ENCODE data around the gene GPX7. TPM values are rescaled to one million over a fixed set of nuclear protein-coding genes. Genes with fewer than 3 reads are reported as not detected.

Gene GPX7
- total and polyA plus RNA-seq, 4 donors, result 32.4 to 85.6 (median 43.2) TPM

- Histone ChIP-seq H3K27me3 (ENCODE audit: control insufficient read depth, insufficient read depth, low read length) (peaks cover 25% of the 10 kb centered on the region), H3K9me3 (ENCODE audit: control insufficient read depth, insufficient read depth, low read length) (no peaks in the 10 kb centered on the region), H3K36me3 (ENCODE audit: control insufficient read depth, insufficient read depth, low read length) (no peaks in the 10 kb centered on the region), H3K27ac (ENCODE audit: low read depth, low read length) (no peak overlapping the region), H3K4me1 (ENCODE audit: control insufficient read depth, insufficient read depth, low read length) (peaks cover 20% of the 10 kb centered on the region), H3K4me3 (ENCODE audit: low read depth, low read length) (no peak overlapping the region)
- DNase-seq (ENCODE audit: low read depth in 4 of 6, low spot score in 6 of 6), result no peak
- WGBS (ENCODE audit: insufficient coverage), result 93% methylated on average over 2 of the region's 4 CpGs
Observed at GRCh38 chr1:52634111-52634510, 31.9 kb downstream of the GPX7 start.

- WGBS (ENCODE audit: insufficient coverage), result no CpG with 5 or more reads among the region's 4 CpGs
Observed at GRCh38 chr1:52635321-52636089, 33.3 kb downstream of the GPX7 start.

GRCh38 chr1:52636721-52637695, 34.8 kb downstream of the GPX7 start:
- Histone ChIP-seq H3K27ac (ENCODE audit: low read depth, low read length) (no peak overlapping the region), H3K36me3 (ENCODE audit: control insufficient read depth, insufficient read depth, low read length) (no peaks in the 10 kb centered on the region), H3K4me1 (ENCODE audit: control insufficient read depth, insufficient read depth, low read length) (peaks cover 13% of the 10 kb centered on the region), H3K27me3 (ENCODE audit: control insufficient read depth, insufficient read depth, low read length) (peaks cover 22% of the 10 kb centered on the region), H3K4me3 (ENCODE audit: low read depth, low read length) (no peak overlapping the region), H3K9me3 (ENCODE audit: control insufficient read depth, insufficient read depth, low read length) (no peaks in the 10 kb centered on the region)
- DNase-seq (ENCODE audit: low read depth in 4 of 6, low spot score in 6 of 6), result peak in 1 of 6 donors; percentile 21
- 53% methylated on average over 7 of the region's 11 CpGs for whole genome bisulfite sequencing (ENCODE audit: insufficient coverage)

More at GRCh38 chr1:52635321-52636089, 33.3 kb downstream of the GPX7 start:
- peaks cover 16% of the 10 kb centered on the region for H3K4me1 ChIP-seq (ENCODE audit: control insufficient read depth, insufficient read depth, low read length)
- DNase-seq (ENCODE audit: low read depth in 4 of 6, low spot score in 6 of 6), result no peak
- H3K9me3 ChIP-seq (ENCODE audit: control insufficient read depth, insufficient read depth, low read length), result no peaks in the 10 kb centered on the region
- peaks cover 25% of the 10 kb centered on the region for H3K27me3 ChIP-seq (ENCODE audit: control insufficient read depth, insufficient read depth, low read length)
- no peaks in the 10 kb centered on the region for H3K36me3 ChIP-seq (ENCODE audit: control insufficient read depth, insufficient read depth, low read length)
- no peak overlapping the region for H3K27ac ChIP-seq (ENCODE audit: low read depth, low read length)
- H3K4me3 ChIP-seq (ENCODE audit: low read depth, low read length), result no peak overlapping the region

GRCh38 chr1:52637946-52638345, 35.8 kb downstream of the GPX7 start:
- no peak for DNase-seq (ENCODE audit: low read depth in 4 of 6, low spot score in 6 of 6)
- Histone ChIP-seq H3K4me1 (ENCODE audit: control insufficient read depth, insufficient read depth, low read length) (peaks cover 4% of the 10 kb centered on the region), H3K9me3 (ENCODE audit: control insufficient read depth, insufficient read depth, low read length) (no peaks in the 10 kb centered on the region), H3K4me3 (ENCODE audit: low read depth, low read length) (no peak overlapping the region), H3K27ac (ENCODE audit: low read depth, low read length) (no peak overlapping the region), H3K36me3 (ENCODE audit: control insufficient read depth, insufficient read depth, low read length) (no peaks in the 10 kb centered on the region), H3K27me3 (ENCODE audit: control insufficient read depth, insufficient read depth, low read length) (peaks cover 12% of the 10 kb centered on the region)
- WGBS (ENCODE audit: insufficient coverage), result 69% methylated on average over 2 of the region's 4 CpGs

- no peak overlapping the region for H3K4me3 ChIP-seq (ENCODE audit: low read depth, low read length)
- H3K9me3 ChIP-seq (ENCODE audit: control insufficient read depth, insufficient read depth, low read length), result no peaks in the 10 kb centered on the region
- no CpG with 5 or more reads among the region's 6 CpGs for WGBS (ENCODE audit: insufficient coverage)
- DNase-seq (ENCODE audit: low read depth in 4 of 6, low spot score in 6 of 6), result peak in 1 of 6 donors; percentile 4
- no peak overlapping the region for H3K27ac ChIP-seq (ENCODE audit: low read depth, low read length)
- no peaks in the 10 kb centered on the region for H3K27me3 ChIP-seq (ENCODE audit: control insufficient read depth, insufficient read depth, low read length)
- H3K36me3 ChIP-seq (ENCODE audit: control insufficient read depth, insufficient read depth, low read length), result no peaks in the 10 kb centered on the region
- no peaks in the 10 kb centered on the region for H3K4me1 ChIP-seq (ENCODE audit: control insufficient read depth, insufficient read depth, low read length)
Observed at GRCh38 chr1:52640697-52641096, 38.5 kb downstream of the GPX7 start.

GRCh38 chr1:52641307-52641706, 39.1 kb downstream of the GPX7 start:
- H3K9me3 ChIP-seq (ENCODE audit: control insufficient read depth, insufficient read depth, low read length), result no peaks in the 10 kb centered on the region
- H3K36me3 ChIP-seq (ENCODE audit: control insufficient read depth, insufficient read depth, low read length), result no peaks in the 10 kb centered on the region
- no peaks in the 10 kb centered on the region for H3K4me1 ChIP-seq (ENCODE audit: control insufficient read depth, insufficient read depth, low read length)
- no peak for DNase-seq (ENCODE audit: low read depth in 4 of 6, low spot score in 6 of 6)
- H3K27ac ChIP-seq (ENCODE audit: low read depth, low read length), result no peak overlapping the region
- H3K4me3 ChIP-seq (ENCODE audit: low read depth, low read length), result no peak overlapping the region
- no peaks in the 10 kb centered on the region for H3K27me3 ChIP-seq (ENCODE audit: control insufficient read depth, insufficient read depth, low read length)
- 92% methylated on average over 2 of the region's 4 CpGs for WGBS (ENCODE audit: insufficient coverage)

- no peak for DNase-seq (ENCODE audit: low read depth in 4 of 6, low spot score in 6 of 6)
Observed at GRCh38 chr1:52645261-52645660, 43.1 kb downstream of the GPX7 start.

GRCh38 chr1:52651904-52652303, 49.7 kb downstream of the GPX7 start:
- H3K27me3 ChIP-seq (ENCODE audit: control insufficient read depth, insufficient read depth, low read length), result no peaks in the 10 kb centered on the region
- H3K4me1 ChIP-seq (ENCODE audit: control insufficient read depth, insufficient read depth, low read length), result no peaks in the 10 kb centered on the region
- DNase-seq (ENCODE audit: low read depth in 4 of 6, low spot score in 6 of 6), result no peak
- WGBS (ENCODE audit: insufficient coverage), result no CpG with 5 or more reads among the region's 1 CpG
- no peak overlapping the region for H3K27ac ChIP-seq (ENCODE audit: low read depth, low read length)
- H3K9me3 ChIP-seq (ENCODE audit: control insufficient read depth, insufficient read depth, low read length), result no peaks in the 10 kb centered on the region
- H3K4me3 ChIP-seq (ENCODE audit: low read depth, low read length), result no peak overlapping the region
- H3K36me3 ChIP-seq (ENCODE audit: control insufficient read depth, insufficient read depth, low read length), result no peaks in the 10 kb centered on the region

More at GRCh38 chr1:52645261-52645660, 43.1 kb downstream of the GPX7 start:
- Histone ChIP-seq H3K4me1 (ENCODE audit: control insufficient read depth, insufficient read depth, low read length) (no peaks in the 10 kb centered on the region), H3K36me3 (ENCODE audit: control insufficient read depth, insufficient read depth, low read length) (no peaks in the 10 kb centered on the region), H3K4me3 (ENCODE audit: low read depth, low read length) (no peak overlapping the region), H3K9me3 (ENCODE audit: control insufficient read depth, insufficient read depth, low read length) (no peaks in the 10 kb centered on the region), H3K27ac (ENCODE audit: low read depth, low read length) (no peak overlapping the region), H3K27me3 (ENCODE audit: control insufficient read depth, insufficient read depth, low read length) (no peaks in the 10 kb centered on the region)
- WGBS (ENCODE audit: insufficient coverage), result 75% methylated on average over 2 of the region's 6 CpGs

GRCh38 chr1:52653207-52653849, 51.2 kb downstream of the GPX7 start:
- WGBS (ENCODE audit: insufficient coverage), result 100% methylated on average over 1 of the region's 5 CpGs
- H3K27me3 ChIP-seq (ENCODE audit: control insufficient read depth, insufficient read depth, low read length), result no peaks in the 10 kb centered on the region
- no peaks in the 10 kb centered on the region for H3K4me1 ChIP-seq (ENCODE audit: control insufficient read depth, insufficient read depth, low read length)
- no peak overlapping the region for H3K4me3 ChIP-seq (ENCODE audit: low read depth, low read length)
- no peaks in the 10 kb centered on the region for H3K9me3 ChIP-seq (ENCODE audit: control insufficient read depth, insufficient read depth, low read length)
- no peak overlapping the region for H3K27ac ChIP-seq (ENCODE audit: low read depth, low read length)
- H3K36me3 ChIP-seq (ENCODE audit: control insufficient read depth, insufficient read depth, low read length), result no peaks in the 10 kb centered on the region
- no peak for DNase-seq (ENCODE audit: low read depth in 4 of 6, low spot score in 6 of 6)

Measured in spinal cord (tissue), 10 donors.